ENCODE results near the gene SCP2D1.

Gene SCP2D1

GRCh38 chr20:18811186-18811585, 2.4 kb upstream of the SCP2D1 start:
- FAIRE-seq (no peak), DNase-seq (ENCODE audit: extremely low spot score, insufficient read length, low read depth) (no peak)

DNA sequence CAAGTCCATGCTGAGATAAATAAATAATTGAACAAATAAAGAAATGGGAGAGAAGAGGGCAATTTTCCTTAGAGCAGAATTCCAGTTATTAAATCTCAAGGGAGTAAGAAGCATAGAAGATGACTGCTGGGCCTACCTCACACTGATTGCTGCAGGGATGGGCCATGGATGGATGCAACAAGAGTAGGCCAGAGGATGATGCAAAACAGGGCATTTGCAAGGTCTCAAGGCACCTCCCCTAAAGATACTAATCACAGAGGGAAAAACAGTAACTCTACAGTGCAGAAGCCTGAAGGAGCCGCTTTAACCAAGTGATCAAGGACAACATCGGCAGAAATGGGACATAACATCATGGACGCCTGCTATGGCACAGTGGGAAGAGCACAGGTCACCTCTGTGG, 1.7 kb upstream of the SCP2D1 start:
- DNase-seq (ENCODE audit: extremely low spot score, insufficient read length, low read depth) (no peak), FAIRE-seq (no peak)

- FAIRE-seq: no peak
- no peak for DNase-seq (ENCODE audit: extremely low spot score, insufficient read length, low read depth)
Observed at GRCh38 chr20:18815194-18815942, 1.8 kb downstream of the SCP2D1 start.

DNA sequence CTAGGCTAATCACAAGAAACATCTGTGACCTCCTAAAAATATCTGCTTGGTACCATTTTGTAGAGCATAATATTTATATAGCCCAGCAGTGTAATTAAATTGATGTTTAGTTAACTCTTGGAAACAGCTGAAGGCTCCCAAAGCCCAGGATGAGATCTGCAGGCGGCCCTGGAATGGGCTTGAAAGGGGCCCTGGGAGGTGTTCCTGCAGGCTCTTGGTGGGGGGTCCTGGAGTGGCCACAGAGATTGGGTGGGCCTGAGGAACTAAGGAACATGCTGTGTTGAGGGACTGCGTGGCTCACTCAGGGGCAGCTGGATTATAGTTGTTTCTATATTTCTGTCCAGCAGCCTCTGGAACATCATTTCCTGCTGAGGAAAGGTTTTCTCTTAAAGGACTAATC, 9.2 kb downstream of the SCP2D1 start:
- DNase-seq (ENCODE audit: extremely low spot score, insufficient read length, low read depth) (no peak), FAIRE-seq (no peak)

DNA sequence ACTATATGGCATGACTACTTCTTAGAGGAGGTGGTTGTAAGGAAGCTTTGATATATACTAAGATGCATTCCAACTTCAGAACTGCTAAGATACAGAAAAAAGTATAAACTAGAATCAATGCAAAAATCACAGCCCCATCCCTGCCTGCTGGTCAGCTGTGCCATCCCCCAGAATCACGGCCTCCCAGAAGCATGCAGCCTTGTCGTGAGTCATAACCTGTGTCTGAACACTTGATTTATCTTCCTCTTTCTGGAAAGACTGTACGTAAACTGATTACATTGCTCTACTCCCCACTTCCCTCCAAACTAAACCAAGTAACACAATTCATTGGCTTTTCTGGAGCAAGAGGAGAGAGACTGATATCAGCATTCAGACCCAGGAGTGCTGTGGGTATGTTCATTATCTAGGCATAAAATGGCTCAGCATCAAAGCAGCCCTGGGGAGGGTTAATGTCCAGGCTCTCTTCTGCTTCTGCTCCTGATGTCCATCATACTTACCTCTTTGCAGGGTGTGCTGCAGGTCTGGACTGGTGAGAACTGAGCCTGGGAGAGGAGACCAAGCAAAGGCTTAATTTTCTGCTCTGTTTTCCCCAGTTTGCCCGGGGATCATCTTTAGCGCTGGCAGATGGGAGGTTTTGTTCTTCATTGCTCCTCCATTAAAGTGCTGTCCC, 18.4 kb downstream of the SCP2D1 start:
- FAIRE-seq (no peak), DNase-seq (ENCODE audit: extremely low spot score, insufficient read length, low read depth) (no peak)

DNA sequence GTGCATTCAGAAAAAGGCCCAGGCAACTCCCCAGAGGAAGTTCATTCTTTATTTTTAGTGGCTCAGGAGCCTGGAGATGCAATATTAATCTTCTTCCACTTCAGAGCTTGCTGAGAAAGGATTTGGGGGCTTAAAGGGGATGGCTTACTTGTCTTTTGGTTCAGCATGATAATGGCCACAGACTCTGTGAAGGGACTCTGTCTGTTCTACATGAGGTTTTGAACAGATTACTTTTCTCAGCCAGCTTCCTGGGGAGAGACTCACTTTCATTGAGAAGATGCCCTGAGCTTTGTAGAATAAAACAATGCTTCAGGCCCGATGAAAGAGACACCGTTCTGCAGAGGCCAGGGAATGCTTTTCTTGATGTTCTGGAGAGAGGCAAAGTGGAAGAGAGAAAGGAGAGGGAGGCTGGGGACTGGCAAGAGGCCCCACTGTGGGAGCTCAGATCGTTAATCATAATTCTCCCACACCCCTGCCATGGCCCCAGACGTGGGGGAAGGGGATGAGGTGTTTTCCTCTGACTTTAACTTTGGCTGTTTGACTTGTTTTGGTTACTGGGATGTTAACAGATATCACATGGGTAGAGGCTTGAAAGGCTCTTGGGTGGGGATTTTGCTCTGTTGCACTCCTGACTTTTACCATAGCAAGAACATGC, 19.1 kb downstream of the SCP2D1 start:
- no peak for DNase-seq (ENCODE audit: extremely low spot score, insufficient read length, low read depth)
- FAIRE-seq: no peak

DNA sequence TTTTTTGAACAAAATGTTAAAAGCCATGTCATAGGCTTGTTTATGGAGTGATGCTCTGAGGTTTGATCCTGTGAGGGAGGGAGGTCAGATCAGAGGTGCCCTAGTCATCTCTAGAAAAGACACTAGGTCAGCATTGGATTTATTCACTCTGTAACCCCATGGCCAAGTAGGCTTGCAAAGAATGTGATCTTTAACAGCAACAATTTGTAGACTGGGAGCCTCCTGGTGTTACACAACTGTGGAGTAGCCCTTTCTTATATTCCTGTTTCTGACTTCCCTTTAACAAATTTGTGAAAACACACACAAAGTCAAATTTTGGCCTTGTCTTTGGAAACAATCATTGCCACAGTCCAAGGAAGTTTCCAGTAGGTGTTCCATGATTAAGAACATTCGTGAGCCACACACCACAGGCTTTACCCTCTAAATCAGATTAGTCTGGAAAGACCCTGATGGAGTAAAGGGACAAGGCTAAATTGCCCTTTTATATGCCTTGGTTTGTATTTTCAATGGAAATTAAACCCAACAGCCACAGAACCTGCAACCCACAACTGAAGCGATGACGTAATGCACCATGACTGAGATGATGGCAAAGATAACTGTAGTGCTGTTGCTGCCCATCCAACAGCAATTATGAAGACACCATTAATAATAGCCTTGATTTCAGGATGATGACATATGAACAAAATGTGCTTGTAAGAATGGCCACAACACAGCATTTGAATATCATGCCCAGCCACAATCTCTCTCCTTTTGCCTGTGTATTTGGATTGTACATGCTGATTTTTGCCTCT, 22.1 kb downstream of the SCP2D1 start:
- DNase-seq (ENCODE audit: extremely low spot score, insufficient read length, low read depth) (no peak), FAIRE-seq (no peak)

DNA sequence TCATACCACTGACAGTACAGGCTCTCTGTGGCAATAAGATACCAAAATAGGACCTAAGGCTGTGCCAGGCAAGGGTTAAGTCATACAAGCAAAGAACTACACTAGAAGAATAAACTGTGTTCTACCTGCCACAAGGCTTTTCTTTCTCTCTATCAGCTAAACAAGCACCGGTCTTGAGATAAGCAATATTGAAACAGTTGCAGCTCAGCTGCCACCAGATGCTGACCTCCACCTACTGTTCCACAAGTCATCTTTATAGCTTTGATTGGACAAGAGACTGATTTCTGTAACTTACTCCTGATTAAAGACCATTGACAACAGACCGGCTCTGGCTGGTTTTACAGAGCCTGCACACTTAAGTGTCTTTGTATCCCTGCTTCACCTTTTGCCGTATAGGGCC, 24.1 kb downstream of the SCP2D1 start:
- DNase-seq (ENCODE audit: extremely low spot score, insufficient read length, low read depth): no peak
- FAIRE-seq: no peak

GRCh38 chr20:18839507-18840247, 26.1 kb downstream of the SCP2D1 start:
- DNase-seq (ENCODE audit: extremely low spot score, insufficient read length, low read depth) (no peak), FAIRE-seq (no peak)

DNA sequence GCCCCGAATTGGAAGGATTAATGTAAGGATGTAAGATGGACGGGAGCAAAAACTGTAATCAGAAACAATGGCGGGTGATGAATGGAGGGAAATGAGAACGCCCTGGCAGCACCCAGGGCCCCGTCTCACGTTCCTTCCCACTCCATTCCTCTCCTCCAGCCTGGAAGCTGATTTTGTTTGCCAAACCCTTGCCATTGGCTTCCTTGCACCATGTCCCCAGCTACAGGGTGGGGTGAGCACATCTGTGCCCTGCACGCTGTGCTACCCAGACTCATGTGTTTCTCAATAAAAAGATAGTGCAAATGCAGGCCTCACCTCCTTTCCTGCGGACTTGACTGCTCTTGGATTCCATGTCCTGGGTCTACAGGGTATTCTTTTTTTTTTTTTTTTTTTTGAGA, 26.7 kb downstream of the SCP2D1 start:
- DNase-seq (ENCODE audit: extremely low spot score, insufficient read length, low read depth): no peak
- FAIRE-seq: no peak

DNA sequence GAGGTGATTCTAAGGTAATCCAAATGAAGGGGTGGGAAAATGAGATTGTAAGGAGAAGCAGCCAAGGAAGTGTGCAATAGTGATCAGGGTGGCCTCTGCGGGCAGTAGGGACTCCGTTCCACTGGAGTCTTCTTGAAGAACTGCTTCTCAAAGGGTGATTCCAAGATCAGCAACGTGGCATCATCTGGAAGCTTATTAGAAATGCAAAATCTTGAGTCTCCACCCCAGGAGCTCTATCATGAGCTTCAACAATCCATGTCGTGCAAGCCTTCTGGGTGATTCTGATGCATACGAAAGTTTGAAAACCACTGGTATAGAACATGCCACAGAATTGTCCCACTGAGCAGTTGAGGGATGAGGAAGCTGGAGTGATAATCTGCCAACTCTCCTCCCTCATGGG, 31.4 kb downstream of the SCP2D1 start:
- FAIRE-seq: no peak
- DNase-seq (ENCODE audit: extremely low spot score, insufficient read length, low read depth): no peak

- FAIRE-seq: no peak
Observed at GRCh38 chr20:18847226-18847755, 33.7 kb downstream of the SCP2D1 start.

GRCh38 chr20:18849131-18849530, 35.5 kb downstream of the SCP2D1 start:
- DNase-seq (ENCODE audit: extremely low spot score, insufficient read length, low read depth) (no peak), FAIRE-seq (no peak)

More at GRCh38 chr20:18847226-18847755, 33.7 kb downstream of the SCP2D1 start:
- DNase-seq (ENCODE audit: extremely low spot score, insufficient read length, low read depth): no peak

DNA sequence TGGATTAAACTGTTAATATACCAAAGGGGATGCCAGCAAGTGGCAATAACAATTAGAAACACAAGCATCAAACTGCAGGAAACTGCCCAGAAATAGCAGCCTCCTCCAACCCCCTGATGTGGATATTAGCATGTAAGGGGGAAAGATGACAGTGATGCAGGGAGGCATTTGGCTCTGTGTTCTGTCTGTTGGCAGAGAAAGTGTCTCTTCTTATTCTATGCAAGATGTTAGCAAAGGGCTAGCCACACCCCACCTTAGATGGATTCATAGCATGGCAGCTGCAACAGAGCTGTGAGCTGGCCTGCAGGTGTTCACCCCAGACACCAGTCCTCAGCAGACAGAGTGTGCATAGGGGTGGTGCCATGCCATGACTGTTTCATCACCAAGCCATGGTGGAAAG, 38.0 kb downstream of the SCP2D1 start:
- no peak for DNase-seq (ENCODE audit: extremely low spot score, insufficient read length, low read depth)
- no peak for FAIRE-seq

GRCh38 chr20:18852318-18852717, 38.7 kb downstream of the SCP2D1 start:
- FAIRE-seq: no peak
- DNase-seq (ENCODE audit: extremely low spot score, insufficient read length, low read depth): no peak

- no peak for DNase-seq (ENCODE audit: extremely low spot score, insufficient read length, low read depth)
- no peak for FAIRE-seq
Observed at GRCh38 chr20:18853216-18853615, 39.6 kb downstream of the SCP2D1 start.

- no peak for DNase-seq (ENCODE audit: extremely low spot score, insufficient read length, low read depth)
- no peak for FAIRE-seq
Observed at GRCh38 chr20:18853946-18854646, 40.5 kb downstream of the SCP2D1 start.

- no peak for FAIRE-seq
- DNase-seq (ENCODE audit: extremely low spot score, insufficient read length, low read depth): no peak
Observed at GRCh38 chr20:18855882-18856281, 42.3 kb downstream of the SCP2D1 start.

DNA sequence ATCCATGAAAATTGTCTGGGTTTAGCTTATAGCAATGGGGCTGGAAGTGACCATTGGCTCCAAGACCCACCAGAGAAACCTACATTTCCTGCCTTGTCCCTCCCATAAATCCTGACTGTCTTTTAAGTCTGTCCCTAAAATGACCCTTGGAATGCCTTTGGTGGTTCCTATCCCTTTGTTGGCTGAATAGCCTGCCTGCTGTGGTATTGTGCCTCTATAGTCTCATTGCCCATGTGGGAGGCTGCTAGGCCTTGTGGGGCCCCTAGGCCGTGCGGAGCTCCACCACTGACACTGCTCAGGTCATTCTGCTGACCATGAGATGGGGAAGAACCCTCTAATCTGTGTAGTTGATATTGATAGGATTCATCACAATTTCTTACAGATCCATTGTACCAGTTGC, 43.3 kb downstream of the SCP2D1 start:
- no peak for FAIRE-seq
- DNase-seq (ENCODE audit: extremely low spot score, insufficient read length, low read depth): no peak
